ENCODE results near the gene IDNK. TPM values are rescaled to one million over a fixed set of nuclear protein-coding genes. Genes with fewer than 3 reads are reported as not detected.

Gene IDNK
- total RNA-seq, 4 donors from 2014 or later: 2.7 to 4.6 (median 3.0) TPM

DNA sequence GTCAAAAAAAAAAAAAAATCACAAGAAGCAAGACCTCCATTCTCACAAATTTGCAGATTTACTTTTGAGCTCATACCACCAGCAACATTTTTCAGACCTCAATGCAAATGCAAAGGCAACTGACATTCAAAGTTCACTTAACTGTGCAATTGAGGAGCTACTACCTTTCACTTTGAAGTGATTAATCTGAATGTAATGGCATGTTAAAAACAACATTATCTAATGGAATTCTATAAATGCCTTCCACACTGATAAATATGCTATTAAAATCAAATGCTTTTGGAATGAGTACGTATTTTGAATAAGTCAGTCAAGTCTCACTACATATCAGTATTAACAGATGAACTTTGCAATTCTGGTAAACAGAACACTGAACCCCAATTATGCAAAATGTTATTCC lies 52.5 kb downstream of the IDNK start:
- Histone ChIP-seq H3K36me3 (peaks cover 0 to 77% (median 6%) of the 10 kb centered on the region in 3 donors), H3K4me1 (no peaks in the 10 kb centered on the region), H3K27ac (no peak overlapping the region), H3K4me3 (no peak overlapping the region), H3K27me3 (no peaks in the 10 kb centered on the region), H3K9me3 (no peaks in the 10 kb centered on the region)
- TF ChIP-seq POLR2A (IDR thresholded peaks at IDR 0.05): no peak
- TF ChIP-seq EP300 (IDR thresholded peaks at IDR 0.05): no peak
- TF ChIP-seq, protein P1, sequence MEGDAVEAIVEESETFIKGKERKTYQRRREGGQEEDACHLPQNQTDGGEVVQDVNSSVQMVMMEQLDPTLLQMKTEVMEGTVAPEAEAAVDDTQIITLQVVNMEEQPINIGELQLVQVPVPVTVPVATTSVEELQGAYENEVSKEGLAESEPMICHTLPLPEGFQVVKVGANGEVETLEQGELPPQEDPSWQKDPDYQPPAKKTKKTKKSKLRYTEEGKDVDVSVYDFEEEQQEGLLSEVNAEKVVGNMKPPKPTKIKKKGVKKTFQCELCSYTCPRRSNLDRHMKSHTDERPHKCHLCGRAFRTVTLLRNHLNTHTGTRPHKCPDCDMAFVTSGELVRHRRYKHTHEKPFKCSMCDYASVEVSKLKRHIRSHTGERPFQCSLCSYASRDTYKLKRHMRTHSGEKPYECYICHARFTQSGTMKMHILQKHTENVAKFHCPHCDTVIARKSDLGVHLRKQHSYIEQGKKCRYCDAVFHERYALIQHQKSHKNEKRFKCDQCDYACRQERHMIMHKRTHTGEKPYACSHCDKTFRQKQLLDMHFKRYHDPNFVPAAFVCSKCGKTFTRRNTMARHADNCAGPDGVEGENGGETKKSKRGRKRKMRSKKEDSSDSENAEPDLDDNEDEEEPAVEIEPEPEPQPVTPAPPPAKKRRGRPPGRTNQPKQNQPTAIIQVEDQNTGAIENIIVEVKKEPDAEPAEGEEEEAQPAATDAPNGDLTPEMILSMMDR (IDR thresholded peaks at IDR 0.05): no peak
- 88 to 91% methylated on average over 1 of the region's 1 CpG for WGBS, 2 donors
- no peak for DNase-seq (ENCODE audit: low spot score in 2 of 2)

DNA sequence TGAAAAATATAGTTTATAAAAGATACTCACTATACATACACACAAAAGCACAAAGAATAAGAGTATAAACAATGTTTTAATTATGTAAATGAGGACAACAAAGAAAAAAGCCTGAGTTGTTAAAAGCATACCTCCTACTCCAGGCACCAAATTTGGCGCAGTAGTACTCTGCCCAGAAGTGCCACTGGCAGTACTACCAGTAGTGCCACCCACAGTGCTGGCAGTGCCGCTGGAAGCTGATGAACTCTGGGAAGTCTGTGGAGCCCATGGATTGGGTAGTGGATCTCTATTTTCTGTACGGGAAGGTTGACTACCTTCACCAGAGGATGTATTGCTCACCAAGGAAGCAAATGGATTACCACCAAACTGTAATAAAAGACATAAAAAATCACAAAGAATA lies 54.7 kb downstream of the IDNK start:
- DNase-seq (ENCODE audit: low spot score in 2 of 2): no peak
- Histone ChIP-seq H3K4me1 (no peaks in the 10 kb centered on the region), H3K36me3 (peaks cover 0 to 71% (median 6%) of the 10 kb centered on the region in 3 donors), H3K27me3 (no peaks in the 10 kb centered on the region), H3K4me3 (no peak overlapping the region), H3K27ac (no peak overlapping the region), H3K9me3 (no peaks in the 10 kb centered on the region)
- WGBS, 2 donors: 90 to 98% methylated on average over 3 of the region's 3 CpGs
- TF ChIP-seq, protein P1 (IDR thresholded peaks at IDR 0.05): no peak
- TF ChIP-seq POLR2A (IDR thresholded peaks at IDR 0.05) (no peak), EP300 (IDR thresholded peaks at IDR 0.05) (no peak)

DNA sequence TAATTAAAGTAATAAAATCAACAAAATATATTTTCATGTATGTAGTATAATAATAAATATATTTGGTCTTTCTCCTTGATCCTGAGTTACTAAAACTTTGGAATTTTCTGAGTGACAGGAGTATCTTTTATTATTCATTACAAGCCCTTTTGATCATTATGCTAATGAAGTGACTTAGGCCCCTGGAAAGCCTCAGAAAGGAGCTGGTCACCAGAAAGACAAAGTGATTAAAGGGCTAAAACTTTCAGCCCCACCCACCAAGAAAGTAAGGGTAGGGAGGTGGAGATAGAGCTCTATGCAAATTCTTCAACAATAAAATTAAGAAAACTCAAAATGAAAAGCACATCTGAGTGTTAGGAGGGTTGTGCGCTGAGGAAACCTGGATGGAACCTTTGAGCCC lies 57.3 kb downstream of the IDNK start:
- no peak overlapping the region for H3K27ac ChIP-seq
- TF ChIP-seq POLR2A (IDR thresholded peaks at IDR 0.05) (no peak), EP300 (IDR thresholded peaks at IDR 0.05) (no peak)
- TF ChIP-seq, protein P1 (IDR thresholded peaks at IDR 0.05): no peak
- H3K36me3 ChIP-seq: peaks cover 0 to 56% (median 6%) of the 10 kb centered on the region in 3 donors
- 95 to 96% methylated on average over 1 of the region's 1 CpG for WGBS, 2 donors
- no peaks in the 10 kb centered on the region for H3K4me1 ChIP-seq
- no peak for DNase-seq (ENCODE audit: low spot score in 2 of 2)
- H3K9me3 ChIP-seq: no peaks in the 10 kb centered on the region
- no peak overlapping the region for H3K4me3 ChIP-seq
- H3K27me3 ChIP-seq: no peaks in the 10 kb centered on the region

DNA sequence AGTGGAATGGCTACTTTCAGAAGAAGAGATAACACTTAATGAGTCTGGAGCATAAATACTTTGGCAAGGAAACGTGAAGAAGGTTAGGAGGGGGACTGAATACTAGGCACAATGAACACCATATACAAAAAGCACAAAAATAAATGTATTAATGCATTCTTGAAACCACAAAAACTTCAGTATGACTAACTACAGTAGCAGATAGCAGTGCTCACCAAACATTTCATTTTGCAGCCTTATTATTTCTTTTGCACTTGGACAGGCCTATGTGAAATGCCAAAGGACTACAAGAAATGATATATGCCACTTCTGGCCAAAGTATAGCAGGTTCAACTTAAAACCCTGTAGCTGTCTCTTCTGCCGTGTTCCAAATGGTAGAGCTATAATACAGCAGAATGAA lies 58.5 kb downstream of the IDNK start:
- Histone ChIP-seq H3K9me3 (no peaks in the 10 kb centered on the region), H3K36me3 (peaks cover 0 to 47% (median 6%) of the 10 kb centered on the region in 3 donors), H3K4me3 (no peak overlapping the region), H3K27me3 (no peaks in the 10 kb centered on the region), H3K27ac (no peak overlapping the region), H3K4me1 (peaks cover 0 to 4% (median 0%) of the 10 kb centered on the region in 4 donors)
- no peak for DNase-seq (ENCODE audit: low spot score in 2 of 2)
- WGBS, 2 donors: 80 to 88% methylated on average over 2 of the region's 2 CpGs
- TF ChIP-seq, protein P1 (IDR thresholded peaks at IDR 0.05): no peak
- TF ChIP-seq EP300 (IDR thresholded peaks at IDR 0.05) (no peak), POLR2A (IDR thresholded peaks at IDR 0.05) (no peak)

DNA sequence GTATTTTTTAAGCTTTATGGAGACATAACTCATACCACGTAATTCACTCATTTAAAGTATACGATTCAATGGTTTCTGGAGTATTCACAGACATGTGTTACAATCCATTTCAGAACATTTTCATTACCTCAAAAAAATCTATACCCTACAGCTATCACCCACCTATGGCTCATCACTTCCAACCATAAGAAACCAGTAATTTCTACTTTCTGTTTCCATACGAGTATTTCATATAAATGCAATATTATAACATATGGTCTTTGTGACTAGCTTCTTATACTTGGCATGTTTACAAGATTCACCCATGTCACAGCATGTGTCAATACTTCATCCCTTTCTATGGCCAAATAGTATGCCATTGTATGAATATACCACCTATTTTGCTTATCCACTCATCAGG lies 66.0 kb downstream of the IDNK start:
- no peak for DNase-seq (ENCODE audit: low spot score in 2 of 2)
- no peak overlapping the region for H3K4me3 ChIP-seq
- no peak for TF ChIP-seq EP300 (IDR thresholded peaks at IDR 0.05)
- no peak for TF ChIP-seq POLR2A (IDR thresholded peaks at IDR 0.05)
- TF ChIP-seq, protein P1 (IDR thresholded peaks at IDR 0.05): no peak
- peaks cover 0 to 51% (median 4%) of the 10 kb centered on the region in 4 donors for H3K4me1 ChIP-seq
- no peaks in the 10 kb centered on the region for H3K36me3 ChIP-seq
- no peaks in the 10 kb centered on the region for H3K27me3 ChIP-seq
- no peak overlapping the region for H3K27ac ChIP-seq
- WGBS, 2 donors: 86 to 87% methylated on average over 3 of the region's 3 CpGs
- no peaks in the 10 kb centered on the region for H3K9me3 ChIP-seq
